GM19452 (cell line): ENCODE results near the gene NECTIN2.
"Not testable (repeated sequence)": the region's sequence is repeated elsewhere in the genome, so short reads cannot be mapped to it uniquely, and the experiment has no call there.

Experiments
- ATAC-seq: cut with Tn5 transposase; IDR thresholded peaks from one replicate; pipeline ENCODE4 v1.9.1; 2021; ENCODE audit not compliant: unreplicated experiment

The NECTIN2 gene

DNA sequence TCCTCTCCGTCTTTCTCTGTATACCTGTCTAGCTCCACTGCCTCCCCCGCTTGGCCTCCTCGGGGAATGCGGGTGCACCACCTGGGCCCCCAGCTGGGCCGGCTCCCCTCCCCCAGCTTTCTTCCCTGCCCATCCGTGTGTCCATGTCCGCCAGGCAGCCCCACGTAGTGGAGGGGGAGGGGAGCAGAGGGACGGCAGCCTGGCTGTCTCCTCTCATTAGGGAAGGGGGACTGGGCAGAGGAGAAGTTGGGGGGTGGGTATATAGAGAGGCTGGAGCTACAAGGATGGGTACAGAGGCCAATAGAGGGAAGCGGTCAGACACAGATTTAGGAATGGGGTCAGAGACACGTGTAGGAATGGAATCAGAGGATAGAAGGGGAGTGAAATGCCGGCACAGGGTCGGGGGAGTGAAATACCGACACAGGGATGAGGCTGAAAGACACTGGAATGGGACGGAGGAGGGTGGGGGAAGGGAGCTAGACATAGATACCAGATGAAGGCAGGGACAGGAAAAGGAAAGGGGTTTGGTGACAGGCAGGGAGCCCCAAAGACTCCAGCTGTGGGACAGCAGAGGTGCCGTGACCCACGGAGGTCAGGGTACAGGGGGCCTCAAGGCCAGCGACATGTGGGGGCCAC, 2.8 kb downstream of the NECTIN2 start:
- no peak for ATAC-seq

DNA sequence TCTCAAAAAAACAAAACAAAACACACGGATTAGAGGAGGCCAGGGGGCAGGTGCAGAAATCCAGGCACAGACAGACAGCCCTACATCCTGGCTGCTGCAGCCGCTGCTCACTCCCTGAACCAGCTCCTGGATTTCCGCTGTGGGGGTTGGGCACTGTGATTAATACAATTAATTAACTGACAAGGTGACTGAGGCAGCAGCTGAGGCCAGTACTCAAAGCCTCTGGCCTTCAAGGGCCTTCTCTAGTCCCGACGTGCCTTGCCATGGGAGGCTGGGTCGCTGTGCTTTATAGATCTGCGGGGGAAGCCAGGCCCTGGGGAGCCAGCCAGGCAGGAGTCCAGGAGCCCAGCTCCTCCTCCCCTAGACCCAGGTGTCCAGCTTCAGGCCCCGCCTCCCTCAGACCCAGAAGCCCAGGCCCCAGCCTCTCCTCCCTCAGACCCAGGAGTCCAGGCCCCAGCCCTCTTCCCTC, 4.6 kb downstream of the NECTIN2 start:
- ATAC-seq = no peak

DNA sequence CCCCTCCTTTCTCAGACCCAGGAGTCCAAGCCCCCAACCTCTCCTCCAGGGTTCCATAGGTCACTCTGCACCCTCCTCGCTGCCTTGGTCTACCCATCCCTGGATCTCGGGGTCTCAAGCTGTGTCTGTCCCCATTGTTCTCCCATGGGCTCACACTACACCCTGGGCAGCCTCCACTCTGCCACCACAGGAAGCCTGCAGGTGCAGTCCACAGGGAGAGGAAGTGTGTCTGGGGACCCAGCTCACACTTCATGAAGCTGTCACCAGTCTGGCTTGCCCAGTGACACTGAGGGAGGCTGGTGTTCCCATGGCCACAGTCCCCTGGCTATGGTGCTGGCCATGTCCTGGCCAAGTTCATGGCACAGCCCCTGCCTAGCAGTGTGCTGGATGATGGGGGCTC, 5.3 kb downstream of the NECTIN2 start:
- no peak for ATAC-seq

DNA sequence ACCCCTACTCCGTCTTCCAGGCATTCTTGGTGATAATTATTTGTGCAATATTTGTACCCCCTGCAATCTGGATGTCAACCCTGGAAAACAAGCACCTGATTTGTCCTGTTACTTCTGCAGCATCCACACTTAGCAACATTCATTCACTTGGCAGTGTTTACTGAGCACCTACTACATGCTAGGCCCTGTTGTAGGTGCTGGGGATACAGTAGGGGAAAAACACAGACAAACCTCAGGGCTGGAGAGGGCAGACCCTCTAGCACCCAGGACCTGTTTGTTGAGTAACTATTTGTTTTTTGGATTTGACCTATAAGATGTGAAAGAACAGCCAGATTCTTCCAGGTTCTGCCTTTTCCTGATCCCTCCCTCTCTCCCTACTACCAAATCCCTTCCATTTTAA, 9.5 kb downstream of the NECTIN2 start:
- ATAC-seq = no peak

DNA sequence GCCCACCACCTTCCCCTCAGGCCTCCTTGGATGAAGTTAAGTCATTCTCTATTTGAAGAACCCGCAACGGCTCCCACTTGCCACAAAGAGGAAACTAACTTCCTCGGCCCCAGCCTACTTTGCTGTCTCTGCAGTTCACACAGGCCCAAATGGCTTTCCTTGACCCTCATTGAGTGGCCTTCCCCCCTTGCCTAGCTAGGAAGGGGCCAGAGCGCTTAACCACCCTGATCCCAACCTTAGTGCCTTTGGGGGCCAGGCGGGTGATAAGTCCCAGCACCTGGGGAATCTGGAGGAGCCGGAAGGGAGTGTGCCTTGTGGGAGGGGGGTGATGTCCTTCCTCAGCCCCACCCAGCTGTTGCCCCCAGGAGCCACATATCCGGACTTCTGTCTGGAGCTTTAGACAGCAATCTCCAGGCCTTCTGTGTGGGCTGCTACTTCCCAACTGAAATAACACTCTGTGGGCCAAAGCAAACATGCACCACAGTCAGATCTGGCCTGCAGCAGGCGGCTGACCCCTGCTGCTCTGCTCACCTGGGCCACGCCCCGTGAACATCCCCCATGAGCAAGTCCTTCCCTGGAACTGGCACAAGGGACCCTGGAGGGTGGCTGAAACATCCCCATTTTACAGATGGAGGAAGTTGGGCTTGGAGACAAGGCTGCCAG, 10.5 kb downstream of the NECTIN2 start:
- no peak for ATAC-seq

DNA sequence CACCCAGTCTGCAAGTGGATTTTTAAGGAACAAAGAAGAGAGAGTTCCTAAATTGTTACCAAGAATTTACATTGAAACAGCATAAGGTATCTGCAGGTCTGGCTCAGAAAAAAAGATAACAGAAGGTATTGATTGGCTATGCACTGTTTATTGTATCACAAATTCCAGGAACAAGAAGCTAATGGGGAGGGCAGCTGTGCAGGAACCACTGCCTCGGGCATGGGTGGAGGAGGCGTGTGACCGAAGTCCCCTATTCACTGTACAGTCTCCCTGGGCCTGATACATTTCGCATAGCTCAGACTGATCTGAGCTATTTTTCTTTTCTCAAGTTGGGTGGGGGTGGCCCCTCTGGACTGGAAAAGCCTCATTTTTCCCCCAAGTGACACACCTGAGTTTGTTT, 11.7 kb downstream of the NECTIN2 start:
- no peak for ATAC-seq

DNA sequence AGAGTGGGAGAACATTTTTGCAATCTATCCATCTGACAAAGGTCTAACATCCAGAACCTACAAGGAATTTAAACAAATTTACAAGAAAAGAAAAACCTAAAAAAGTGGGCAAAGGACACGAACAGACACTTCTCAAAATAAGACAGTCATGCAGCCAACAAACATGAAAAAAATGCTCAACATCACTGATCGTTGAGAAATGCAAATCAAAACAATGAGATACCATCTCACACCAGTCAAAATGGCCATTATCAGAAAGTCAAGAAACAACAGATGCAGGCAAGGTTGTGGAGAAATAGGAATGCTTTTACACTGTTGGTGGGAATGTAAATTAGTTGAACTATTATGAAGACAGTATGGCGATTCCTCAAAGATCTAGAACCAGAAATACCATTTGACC, 15.5 kb downstream of the NECTIN2 start:
- ATAC-seq = not testable (repeated sequence)

DNA sequence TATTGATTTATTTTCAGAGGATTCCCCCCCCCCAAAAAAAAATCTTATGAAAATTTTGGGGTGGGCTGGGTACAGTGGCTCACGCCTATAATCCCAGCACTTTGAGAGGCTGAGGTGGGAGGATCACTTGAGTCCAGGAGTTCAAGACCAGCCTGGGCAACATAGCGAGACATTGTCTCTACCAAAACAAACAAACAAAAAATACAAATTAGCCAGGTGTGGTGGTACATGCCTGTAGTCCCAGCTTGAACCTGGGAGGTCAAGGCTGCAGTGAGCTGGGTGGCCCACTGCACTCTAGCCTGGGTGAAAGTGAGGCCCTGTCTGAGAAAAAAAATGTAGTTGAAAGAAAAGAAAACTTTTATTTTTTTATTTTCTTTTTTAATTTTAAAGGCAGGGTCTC, 17.9 kb downstream of the NECTIN2 start:
- ATAC-seq = no peak

DNA sequence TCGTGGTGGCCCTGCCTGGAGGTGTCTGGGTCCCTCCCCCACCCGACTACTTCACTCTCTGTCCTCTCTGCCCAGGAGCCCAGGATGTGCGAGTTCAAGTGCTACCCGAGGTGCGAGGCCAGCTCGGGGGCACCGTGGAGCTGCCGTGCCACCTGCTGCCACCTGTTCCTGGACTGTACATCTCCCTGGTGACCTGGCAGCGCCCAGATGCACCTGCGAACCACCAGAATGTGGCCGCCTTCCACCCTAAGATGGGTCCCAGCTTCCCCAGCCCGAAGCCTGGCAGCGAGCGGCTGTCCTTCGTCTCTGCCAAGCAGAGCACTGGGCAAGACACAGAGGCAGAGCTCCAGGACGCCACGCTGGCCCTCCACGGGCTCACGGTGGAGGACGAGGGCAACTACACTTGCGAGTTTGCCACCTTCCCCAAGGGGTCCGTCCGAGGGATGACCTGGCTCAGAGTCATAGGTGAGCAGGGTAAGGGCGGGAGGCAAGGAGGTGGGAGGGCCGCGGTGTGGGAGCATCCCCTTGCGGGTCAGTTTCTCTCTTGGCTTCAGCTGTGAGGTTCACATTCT, 19.2 kb downstream of the NECTIN2 start:
- ATAC-seq = no peak

DNA sequence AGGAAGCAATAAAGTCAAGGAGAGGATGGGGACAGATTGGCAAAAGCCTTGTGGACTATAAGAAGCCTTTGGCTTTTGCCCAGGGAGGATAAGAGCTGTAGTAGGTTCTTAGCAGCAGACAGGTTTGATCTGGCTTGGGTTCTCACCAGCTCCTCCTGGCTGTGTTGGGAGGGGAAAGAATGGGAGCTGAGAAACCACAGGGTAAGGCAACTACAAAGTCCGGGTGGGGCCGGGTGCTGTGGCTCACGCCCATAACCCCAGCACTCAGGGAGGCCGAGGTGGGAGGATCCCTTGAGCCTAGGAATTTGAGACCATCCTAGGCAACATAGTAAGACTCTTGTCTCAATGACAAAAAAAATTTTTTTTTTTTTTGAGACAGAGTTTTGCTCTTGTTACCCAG, 20.6 kb downstream of the NECTIN2 start:
- no peak for ATAC-seq

DNA sequence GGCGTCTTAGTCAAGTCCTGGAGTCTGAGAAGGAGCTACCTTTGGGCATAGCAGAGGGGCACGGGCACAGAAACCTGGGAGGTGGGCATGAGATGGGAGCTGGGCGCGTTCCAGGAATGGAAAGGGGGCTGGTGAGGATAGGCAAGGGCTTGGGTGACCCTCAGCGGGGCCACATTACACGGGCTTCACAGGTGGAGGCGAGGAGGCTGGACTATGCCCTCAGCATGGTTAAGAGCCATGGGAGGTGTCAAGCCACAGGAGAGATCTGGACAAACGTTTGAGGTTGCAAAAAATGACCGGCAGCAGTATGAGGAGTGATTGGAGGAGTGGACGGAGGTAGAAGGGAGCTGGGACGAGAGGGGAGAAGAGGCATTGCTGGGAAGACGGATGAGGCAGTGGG, 21.5 kb downstream of the NECTIN2 start:
- ATAC-seq = no peak

DNA sequence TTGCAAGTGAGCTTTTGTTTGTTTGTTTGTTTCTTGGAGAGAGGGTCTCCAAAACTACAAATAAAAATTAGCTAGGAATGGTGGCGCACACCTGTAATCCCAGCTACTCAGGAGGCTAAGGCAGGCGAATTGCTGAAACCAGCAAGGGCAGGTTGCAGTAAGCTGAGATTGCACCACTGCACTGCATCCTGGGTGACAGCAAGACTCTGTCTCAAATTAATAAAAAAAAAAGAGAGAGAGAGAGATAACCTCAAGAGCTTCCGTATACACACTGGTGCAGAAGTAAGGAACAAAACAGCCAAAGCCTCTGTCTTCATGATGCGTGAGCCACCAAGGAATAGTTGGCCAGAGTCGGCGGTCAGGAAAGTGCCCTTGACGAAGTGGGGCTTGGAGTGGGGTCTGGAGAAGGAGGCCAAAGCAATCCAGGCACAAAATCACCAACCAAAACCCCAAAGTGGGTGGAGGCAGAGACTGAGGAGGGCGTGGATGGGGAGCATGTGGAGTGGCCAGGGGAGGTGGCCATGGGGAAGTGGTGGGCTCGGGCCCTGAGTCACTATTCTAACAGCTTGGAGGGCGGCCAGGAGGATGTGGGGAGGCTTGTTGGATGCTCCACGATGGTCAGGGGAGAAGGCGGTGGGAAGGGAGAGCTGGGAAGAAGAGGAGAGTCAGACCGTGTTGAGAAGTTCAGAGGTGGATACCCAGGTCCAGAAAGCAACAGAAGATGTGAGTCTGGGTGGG, 23.8 kb downstream of the NECTIN2 start:
- no peak for ATAC-seq

DNA sequence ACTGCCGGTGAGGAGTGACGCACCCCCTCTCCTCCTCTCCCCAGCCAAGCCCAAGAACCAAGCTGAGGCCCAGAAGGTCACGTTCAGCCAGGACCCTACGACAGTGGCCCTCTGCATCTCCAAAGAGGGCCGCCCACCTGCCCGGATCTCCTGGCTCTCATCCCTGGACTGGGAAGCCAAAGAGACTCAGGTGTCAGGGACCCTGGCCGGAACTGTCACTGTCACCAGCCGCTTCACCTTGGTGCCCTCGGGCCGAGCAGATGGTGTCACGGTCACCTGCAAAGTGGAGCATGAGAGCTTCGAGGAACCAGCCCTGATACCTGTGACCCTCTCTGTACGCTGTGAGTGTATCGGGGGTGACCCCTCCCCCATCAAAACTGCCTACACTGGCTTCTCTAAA, 25.7 kb downstream of the NECTIN2 start:
- no peak for ATAC-seq

DNA sequence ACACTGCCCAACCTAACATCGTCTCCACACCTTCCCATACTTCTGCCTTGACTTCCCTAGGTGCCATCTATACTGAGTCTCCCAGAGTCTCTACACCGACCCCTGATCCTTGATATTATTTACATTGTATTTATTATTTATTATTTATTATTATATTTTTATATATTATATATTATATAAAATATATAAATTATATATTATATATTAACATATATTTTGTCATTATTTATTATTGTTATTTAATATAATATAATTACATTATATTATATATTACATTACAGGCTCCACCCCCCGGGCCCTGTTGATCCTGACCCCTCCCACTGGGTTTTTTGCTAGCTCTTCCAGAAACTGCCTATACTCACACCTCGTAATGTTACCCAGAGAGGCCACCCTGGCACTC, 26.6 kb downstream of the NECTIN2 start:
- ATAC-seq = no peak

DNA sequence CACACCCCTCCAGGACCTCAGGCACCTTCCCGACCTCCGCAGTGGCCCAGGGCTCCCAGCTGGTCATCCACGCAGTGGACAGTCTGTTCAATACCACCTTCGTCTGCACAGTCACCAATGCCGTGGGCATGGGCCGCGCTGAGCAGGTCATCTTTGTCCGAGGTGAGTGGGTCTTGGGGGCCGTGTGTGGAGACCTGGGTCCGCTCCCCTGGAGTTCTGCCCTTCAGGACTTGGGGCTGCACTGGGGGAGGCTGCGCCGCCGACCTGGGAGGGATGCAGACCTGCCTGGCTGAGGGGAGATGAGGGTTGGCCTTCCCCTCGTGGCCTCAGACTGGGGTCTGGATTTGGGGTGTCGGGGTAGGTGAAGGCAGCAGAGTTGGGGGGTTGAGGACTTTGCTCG, 28.2 kb downstream of the NECTIN2 start:
- no peak for ATAC-seq

DNA sequence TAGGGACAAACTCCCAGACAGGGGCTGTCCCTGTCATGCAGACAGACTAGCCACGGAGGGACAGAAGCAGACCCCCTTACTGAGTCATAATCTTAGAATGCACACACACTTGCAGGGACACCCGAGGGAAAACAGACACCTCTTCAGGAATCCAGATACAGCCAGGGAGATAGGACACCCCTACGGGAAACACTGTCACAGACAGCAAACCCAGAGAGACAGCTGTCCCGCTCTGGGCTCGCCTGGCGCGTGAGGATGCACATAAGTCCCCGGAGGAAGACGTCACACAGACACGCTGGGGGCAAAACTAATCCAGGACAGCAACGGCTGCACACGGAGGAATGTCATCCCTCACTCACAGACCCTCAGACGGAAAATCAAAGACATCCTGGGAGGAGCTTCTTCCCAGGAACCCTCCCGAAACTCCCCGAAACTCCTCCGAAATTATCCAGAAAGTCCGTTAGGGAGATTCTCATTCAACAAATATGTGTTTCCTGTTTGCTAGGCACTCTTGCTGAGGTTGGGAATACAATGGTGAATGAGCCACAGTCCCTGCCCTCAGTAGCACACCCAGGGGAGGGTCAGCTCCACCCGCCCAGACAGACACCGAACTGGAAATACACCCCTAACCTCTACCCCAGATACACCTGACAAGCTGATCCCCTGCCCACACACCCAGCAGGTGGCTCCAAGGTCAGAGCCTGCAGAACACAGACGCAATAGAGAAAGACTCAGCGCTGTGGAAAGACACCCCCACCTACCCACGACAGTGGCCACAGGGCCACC, 29.8 kb downstream of the NECTIN2 start:
- ATAC-seq = no peak

DNA sequence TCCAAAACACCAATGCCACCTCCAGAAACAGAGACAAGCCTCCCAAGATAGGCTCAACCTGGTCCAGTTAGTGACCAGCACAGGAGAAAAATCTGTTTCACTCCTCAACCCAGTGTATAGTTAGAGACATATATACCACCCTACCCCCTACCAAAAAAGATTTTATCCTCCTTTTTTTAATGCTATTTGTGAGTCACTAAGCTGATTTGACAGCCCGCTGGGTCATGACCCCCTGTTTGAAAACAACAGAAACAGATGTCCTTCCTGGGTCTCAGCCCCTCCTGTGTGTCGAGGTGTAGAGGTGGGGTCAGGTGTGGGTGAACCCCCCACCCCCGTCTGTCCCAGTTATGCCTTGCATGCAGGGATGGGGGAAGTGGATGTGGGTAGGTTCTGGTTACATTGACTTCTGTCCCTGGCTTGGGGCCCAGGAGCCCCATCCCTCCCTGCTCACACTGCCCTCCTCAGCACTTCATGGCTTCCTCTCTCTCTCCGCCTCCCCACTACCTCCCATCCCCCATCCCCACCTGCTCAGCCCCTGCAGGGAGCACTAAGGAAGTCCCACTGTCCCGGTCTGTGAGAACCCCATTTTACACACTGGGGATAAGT, 30.9 kb downstream of the NECTIN2 start:
- no peak for ATAC-seq

DNA sequence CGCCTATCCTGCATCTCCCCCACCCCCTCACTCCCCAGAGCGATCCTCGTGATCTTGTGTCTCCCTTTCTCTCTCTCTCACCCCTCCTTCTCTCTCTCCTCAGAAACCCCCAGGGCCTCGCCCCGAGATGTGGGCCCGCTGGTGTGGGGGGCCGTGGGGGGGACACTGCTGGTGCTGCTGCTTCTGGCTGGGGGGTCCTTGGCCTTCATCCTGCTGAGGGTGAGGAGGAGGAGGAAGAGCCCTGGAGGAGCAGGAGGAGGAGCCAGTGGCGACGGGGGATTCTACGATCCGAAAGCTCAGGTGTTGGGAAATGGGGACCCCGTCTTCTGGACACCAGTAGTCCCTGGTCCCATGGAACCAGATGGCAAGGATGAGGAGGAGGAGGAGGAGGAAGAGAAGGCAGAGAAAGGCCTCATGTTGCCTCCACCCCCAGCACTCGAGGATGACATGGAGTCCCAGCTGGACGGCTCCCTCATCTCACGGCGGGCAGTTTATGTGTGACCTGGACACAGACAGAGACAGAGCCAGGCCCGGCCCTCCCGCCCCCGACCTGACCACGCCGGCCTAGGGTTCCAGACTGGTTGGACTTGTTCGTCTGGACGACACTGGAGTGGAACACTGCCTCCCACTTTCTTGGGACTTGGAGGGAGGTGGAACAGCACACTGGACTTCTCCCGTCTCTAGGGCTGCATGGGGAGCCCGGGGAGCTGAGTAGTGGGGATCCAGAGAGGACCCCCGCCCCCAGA, 32.2 kb downstream of the NECTIN2 start:
- no peak for ATAC-seq

DNA sequence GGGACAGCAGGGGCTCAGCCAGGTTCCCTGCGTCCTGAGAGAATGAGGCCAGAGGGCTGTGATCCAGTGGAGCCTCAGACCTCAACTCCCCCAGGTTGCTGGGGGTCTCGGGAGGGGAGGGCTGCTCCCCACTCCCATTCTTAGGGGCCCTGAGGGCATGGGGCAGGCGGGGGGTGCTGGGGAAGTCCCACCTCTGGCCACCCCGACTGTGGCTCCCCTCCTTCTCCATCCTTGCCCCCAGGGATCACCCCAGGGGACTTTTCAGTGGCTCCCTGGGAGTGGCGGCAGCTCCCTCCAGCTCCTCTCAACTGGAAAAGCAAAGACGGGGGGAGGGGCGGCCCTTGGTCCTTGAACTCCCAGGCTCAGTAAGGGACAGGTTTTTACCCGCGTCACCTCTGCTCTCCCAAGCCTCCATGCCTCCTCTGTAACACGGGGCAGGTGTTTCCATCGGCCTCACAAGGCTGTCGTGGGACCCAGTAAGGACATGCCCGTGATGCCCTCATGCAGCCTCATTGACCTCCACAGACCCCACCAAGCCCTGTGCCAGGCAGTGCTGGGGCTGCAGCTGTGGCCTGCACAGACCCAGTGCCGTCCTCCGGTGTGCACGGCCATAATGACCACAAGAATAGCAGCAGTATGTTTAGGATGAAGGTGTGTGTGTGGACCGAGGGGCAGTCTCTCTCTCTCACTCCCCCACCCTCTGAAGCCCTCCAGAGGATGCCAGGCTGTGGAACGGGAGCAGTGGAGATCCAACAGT, 33.4 kb downstream of the NECTIN2 start:
- no peak for ATAC-seq
